ENCODE results near the gene FMNL2. TPM values are rescaled to one million over a fixed set of nuclear protein-coding genes. Genes with fewer than 3 reads are reported as not detected.

Gene FMNL2
- total and polyA plus RNA-seq, 2 experiments from 2014 or later, result 16.5 to 45.4 TPM

- no peak for TF ChIP-seq EZH2phosphoT487 (IDR thresholded peaks at IDR 0.05; ENCODE audit: unreplicated experiment)
- no peak for TF ChIP-seq POLR2AphosphoS5 (IDR thresholded peaks at IDR 0.05; ENCODE audit: low read depth)
- TF ChIP-seq ZNF331 (CRISPR knock-in tag; IDR thresholded peaks at IDR 0.05; ENCODE audit: low read depth), result no peak
- no peak for TF ChIP-seq CTCF (conservative IDR thresholded peaks at IDR 0.05; ENCODE audit: low read depth in 2 of 2)
- TF ChIP-seq REST (IDR thresholded peaks at IDR 0.05; ENCODE audit: unreplicated experiment), result no peak
- no peak for TF ChIP-seq JUNB (IDR thresholded peaks at IDR 0.05; ENCODE audit: unreplicated experiment)
- no peak for TF ChIP-seq EZH2 (IDR thresholded peaks at IDR 0.05; ENCODE audit: low read depth, unreplicated experiment)
- no peak for TF ChIP-seq CREB1 (CRISPR knock-in tag; IDR thresholded peaks at IDR 0.05; ENCODE audit: low read depth)
Measured at GRCh38 chr2:152519581-152519952, 184.6 kb downstream of the FMNL2 start (continued).

- ATAC-seq (no peak), DNase-seq (ENCODE audit: low spot score) (no peak)
- H3K36me3 ChIP-seq (ENCODE audit: insufficient read depth), result no peaks in the 10 kb centered on the region
- H3K36me3 Mint-ChIP-seq (ENCODE audit: low read depth), result peaks cover 2% of the 10 kb centered on the region; the same call in 2 of the 3 replicates
- H3K27me3 Mint-ChIP-seq (ENCODE audit: insufficient read depth, low read depth, poor library complexity), result no peaks in the 10 kb centered on the region
- no peaks in the 10 kb centered on the region for H3K27me3 ChIP-seq (ENCODE audit: insufficient read depth)
- H3K9me2 ChIP-seq (ENCODE audit: insufficient read depth), result no peaks in the 10 kb centered on the region
- H2AFZ ChIP-seq, result no peak overlapping the region
- H3F3A ChIP-seq (replicated peaks; ENCODE audit: low read depth), result no peaks in the 10 kb centered on the region
- H3K27ac Mint-ChIP-seq, result no peak overlapping the region
- H3K4me1 ChIP-seq (ENCODE audit: insufficient read depth), result peaks cover 1% of the 10 kb centered on the region; the same call in 1 of the 2 replicates
- H3K4me2 ChIP-seq, result no peak overlapping the region
- H4K20me1 ChIP-seq (replicated peaks; ENCODE audit: insufficient read depth), result peaks cover 5% of the 10 kb centered on the region; the same call in 1 of the 2 replicates
- H3K79me2 ChIP-seq (replicated peaks; ENCODE audit: insufficient read depth), result peaks cover 53% of the 10 kb centered on the region
- H3K4me3 ChIP-seq, result no peak overlapping the region
- H3K9me3 Mint-ChIP-seq, result no peaks in the 10 kb centered on the region
- H3K4me1 Mint-ChIP-seq, result peaks cover 19% of the 10 kb centered on the region
- H3K27ac ChIP-seq (ENCODE audit: low read depth), result no peak overlapping the region
- H3K4me3 Mint-ChIP-seq, result no peak overlapping the region
- TF ChIP-seq ETS1 (IDR thresholded peaks at IDR 0.05) (no peak), JUNB (IDR thresholded peaks at IDR 0.05; ENCODE audit: unreplicated experiment) (no peak), POLR2AphosphoS5 (IDR thresholded peaks at IDR 0.05; ENCODE audit: low read depth) (no peak), ZNF462 (CRISPR knock-in tag; IDR thresholded peaks at IDR 0.05) (no peak), CTCF (conservative IDR thresholded peaks at IDR 0.05; ENCODE audit: low read depth in 2 of 2) (no peak)
Measured at GRCh38 chr2:152520759-152521158, 185.8 kb downstream of the FMNL2 start.
